ENCODE measurements around the gene GSG1. TPM values are rescaled to one million over a fixed set of nuclear protein-coding genes. Genes with fewer than 3 reads are reported as not detected.

The GSG1 gene
- total RNA-seq, 1 donor from 2014 or later, result not detected

DNA sequence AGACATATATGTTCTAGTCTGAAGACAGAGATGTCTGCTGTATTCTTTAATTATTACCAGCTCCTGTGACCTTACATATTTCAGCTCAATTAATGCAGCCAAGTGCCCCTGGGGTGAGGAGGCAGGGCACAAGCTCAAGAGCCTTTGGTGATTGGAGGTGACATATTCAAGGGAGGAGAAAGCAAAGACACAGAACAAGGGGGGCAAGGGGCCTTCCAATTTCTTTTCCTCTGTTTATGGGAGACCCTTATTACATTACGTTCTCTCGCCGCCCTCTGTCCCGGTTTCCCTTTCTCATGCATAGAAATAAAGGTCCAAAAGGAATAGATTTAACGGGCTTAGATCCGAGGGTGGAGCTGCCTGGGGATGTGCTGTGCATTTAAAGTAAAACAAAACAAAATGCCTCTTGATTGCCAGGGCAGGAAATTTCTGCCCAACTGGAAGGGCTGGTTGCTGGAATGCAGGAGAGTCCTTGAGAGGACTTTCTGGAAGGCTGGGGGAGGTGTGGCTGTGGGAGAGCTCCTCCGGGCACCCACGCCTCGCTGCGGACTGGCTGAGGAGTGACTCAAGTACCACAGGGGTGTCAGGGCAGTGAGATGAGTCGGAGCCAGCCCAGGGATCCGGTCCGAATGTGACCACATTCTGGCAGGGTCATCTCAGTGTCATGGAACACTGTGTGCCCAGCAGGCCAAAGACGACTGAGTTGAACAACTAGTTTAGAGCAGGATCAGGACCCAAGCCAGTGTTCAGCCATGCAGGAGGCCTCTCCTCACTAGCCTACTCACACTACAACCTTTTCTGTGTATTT, 32.1 kb upstream of the GSG1 start:
- TF ChIP-seq, protein P1, sequence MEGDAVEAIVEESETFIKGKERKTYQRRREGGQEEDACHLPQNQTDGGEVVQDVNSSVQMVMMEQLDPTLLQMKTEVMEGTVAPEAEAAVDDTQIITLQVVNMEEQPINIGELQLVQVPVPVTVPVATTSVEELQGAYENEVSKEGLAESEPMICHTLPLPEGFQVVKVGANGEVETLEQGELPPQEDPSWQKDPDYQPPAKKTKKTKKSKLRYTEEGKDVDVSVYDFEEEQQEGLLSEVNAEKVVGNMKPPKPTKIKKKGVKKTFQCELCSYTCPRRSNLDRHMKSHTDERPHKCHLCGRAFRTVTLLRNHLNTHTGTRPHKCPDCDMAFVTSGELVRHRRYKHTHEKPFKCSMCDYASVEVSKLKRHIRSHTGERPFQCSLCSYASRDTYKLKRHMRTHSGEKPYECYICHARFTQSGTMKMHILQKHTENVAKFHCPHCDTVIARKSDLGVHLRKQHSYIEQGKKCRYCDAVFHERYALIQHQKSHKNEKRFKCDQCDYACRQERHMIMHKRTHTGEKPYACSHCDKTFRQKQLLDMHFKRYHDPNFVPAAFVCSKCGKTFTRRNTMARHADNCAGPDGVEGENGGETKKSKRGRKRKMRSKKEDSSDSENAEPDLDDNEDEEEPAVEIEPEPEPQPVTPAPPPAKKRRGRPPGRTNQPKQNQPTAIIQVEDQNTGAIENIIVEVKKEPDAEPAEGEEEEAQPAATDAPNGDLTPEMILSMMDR (IDR thresholded peaks at IDR 0.05; ENCODE audit: insufficient read depth, low read length, poor library complexity, severe bottlenecking), result peak; percentile 30

DNA sequence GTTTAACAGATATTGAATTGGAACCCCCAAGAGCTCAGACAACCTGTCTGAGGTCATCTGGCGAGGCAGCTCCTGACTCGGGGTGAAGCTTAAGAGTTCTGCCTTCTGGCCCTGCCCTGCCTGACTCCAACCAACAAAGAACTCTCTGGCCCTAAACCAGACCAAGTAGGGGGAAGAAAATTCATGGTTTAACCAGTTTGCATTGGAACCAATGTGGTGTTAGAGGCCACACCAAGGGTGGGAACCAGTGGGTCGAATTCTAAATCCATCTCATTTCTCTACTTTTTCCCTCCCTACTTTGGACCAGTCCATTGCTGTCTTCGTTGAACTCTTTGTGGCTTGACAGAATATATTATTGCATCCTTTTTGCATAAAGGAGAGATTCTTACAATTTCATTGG, 30.4 kb upstream of the GSG1 start:
- TF ChIP-seq, protein P1 (IDR thresholded peaks at IDR 0.05; ENCODE audit: insufficient read depth, low read length, poor library complexity, severe bottlenecking), result no peak
- DNase-seq (ENCODE audit: low read depth), result no peak
- H3K36me3 ChIP-seq (ENCODE audit: control insufficient read depth, insufficient read depth, low read length), result no peaks in the 10 kb centered on the region
- H3K27me3 ChIP-seq (ENCODE audit: control insufficient read depth, insufficient read depth, low read length), result no peaks in the 10 kb centered on the region
- no peak overlapping the region for H3K4me3 ChIP-seq (ENCODE audit: low read depth, low read length)

More for the DNA sequence above, 32.1 kb upstream of the GSG1 start:
- no peaks in the 10 kb centered on the region for H3K36me3 ChIP-seq (ENCODE audit: control insufficient read depth, insufficient read depth, low read length)
- DNase-seq (ENCODE audit: low read depth), result peak; percentile 89
- no peak overlapping the region for H3K4me3 ChIP-seq (ENCODE audit: low read depth, low read length)
- H3K27me3 ChIP-seq (ENCODE audit: control insufficient read depth, insufficient read depth, low read length), result no peaks in the 10 kb centered on the region

DNA sequence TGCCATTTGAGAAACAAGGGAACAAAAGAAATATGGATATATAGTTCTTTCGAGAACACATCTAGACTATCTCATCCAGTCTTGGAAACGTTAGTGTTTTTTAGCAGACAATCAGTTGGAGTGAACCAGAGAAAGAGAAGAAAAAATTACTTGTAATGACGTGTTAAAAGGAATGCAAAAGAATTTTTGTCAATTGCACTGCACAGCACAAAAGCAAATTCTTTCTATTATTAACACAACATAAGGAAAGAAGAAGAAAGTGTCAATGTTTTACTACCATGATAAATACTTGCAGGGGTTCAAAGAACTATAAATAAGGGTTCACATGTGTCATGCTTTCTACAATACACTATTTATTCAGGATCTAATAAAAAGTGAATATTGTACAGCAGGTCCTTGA, 27.5 kb upstream of the GSG1 start:
- TF ChIP-seq, protein P1 (IDR thresholded peaks at IDR 0.05; ENCODE audit: insufficient read depth, low read length, poor library complexity, severe bottlenecking), result no peak
- no peak overlapping the region for H3K4me3 ChIP-seq (ENCODE audit: low read depth, low read length)
- no peak for DNase-seq (ENCODE audit: low read depth)
- no peaks in the 10 kb centered on the region for H3K36me3 ChIP-seq (ENCODE audit: control insufficient read depth, insufficient read depth, low read length)
- no peaks in the 10 kb centered on the region for H3K27me3 ChIP-seq (ENCODE audit: control insufficient read depth, insufficient read depth, low read length)

DNA sequence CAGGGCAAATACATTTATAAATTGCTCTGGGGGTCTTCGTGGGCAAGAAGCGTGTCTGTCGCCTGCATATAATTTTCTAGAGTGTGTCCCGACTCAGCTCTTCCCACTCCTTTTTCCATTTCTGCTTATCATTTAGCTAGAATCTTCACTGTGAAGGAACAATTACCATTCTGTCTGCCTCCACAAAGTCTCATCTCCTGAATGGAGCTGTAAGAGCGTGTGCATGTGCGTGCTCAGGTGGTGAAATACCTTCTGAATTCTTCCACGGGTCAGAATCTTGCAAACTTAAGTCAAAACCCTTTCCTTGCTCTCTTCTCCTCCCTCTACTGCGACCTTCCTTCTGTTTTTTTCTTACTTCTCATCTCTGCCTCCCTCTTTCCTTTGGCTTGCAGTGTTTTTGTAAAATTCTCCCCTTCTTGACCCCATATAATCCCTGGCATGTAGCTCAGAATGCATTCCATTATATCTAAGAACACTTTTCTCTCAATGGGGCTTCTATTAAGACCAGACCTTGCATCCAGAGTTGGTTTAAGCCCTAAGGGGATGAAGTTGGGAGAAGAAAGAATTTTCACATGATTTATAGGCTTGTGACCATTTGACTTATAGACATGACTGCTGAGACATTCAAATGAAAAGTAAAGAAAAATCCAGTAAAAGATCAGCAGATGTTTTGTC, 25.0 kb upstream of the GSG1 start:
- no peak for DNase-seq (ENCODE audit: low read depth)
- TF ChIP-seq, protein P1 (IDR thresholded peaks at IDR 0.05; ENCODE audit: insufficient read depth, low read length, poor library complexity, severe bottlenecking), result no peak
- no peak overlapping the region for H3K4me3 ChIP-seq (ENCODE audit: low read depth, low read length)

DNA sequence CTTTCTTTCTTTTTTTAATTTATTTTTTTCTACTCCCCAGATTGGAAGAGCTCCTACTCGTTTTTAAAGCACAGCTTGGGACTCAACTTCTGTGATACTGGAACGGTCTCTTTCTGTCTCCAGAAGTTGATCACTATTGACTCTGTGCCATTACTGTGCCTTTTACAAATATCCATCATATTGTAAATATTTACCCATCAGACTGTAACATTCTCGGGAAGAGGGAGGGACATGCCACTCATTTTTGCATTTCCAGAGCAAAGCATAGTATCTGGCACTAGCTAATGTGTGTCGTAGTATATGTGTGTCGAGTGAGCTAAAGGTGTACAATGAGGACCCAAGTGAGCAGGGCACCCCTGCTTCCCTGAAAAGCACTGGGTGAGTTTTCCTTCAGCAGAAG, 24.0 kb upstream of the GSG1 start:
- TF ChIP-seq, protein P1 (IDR thresholded peaks at IDR 0.05; ENCODE audit: insufficient read depth, low read length, poor library complexity, severe bottlenecking), result no peak
- DNase-seq (ENCODE audit: low read depth), result no peak
- no peaks in the 10 kb centered on the region for H3K27me3 ChIP-seq (ENCODE audit: control insufficient read depth, insufficient read depth, low read length)
- H3K36me3 ChIP-seq (ENCODE audit: control insufficient read depth, insufficient read depth, low read length), result no peaks in the 10 kb centered on the region
- no peak overlapping the region for H3K4me3 ChIP-seq (ENCODE audit: low read depth, low read length)

More for the DNA sequence above, 25.0 kb upstream of the GSG1 start:
- no peaks in the 10 kb centered on the region for H3K27me3 ChIP-seq (ENCODE audit: control insufficient read depth, insufficient read depth, low read length)
- H3K36me3 ChIP-seq (ENCODE audit: control insufficient read depth, insufficient read depth, low read length), result no peaks in the 10 kb centered on the region

All from kidney epithelial cell (primary cell).